GM18507 (cell line): ENCODE data around the gene FOXK2.

Experiments used
- DNase-seq: peaks from one replicate; pipeline ENCODE4 v3.0.0; 2011; ENCODE audit warnings: low read depth; ENCODE audit not compliant: insufficient read length; ENCODE audit errors: extremely low spot score
- FAIRE-seq: peaks from 2 replicates; lab custom pipeline; 2011; peaks lifted over from hg19 to GRCh38; lab: Jason Lieb, UNC

FOXK2 gene

DNA sequence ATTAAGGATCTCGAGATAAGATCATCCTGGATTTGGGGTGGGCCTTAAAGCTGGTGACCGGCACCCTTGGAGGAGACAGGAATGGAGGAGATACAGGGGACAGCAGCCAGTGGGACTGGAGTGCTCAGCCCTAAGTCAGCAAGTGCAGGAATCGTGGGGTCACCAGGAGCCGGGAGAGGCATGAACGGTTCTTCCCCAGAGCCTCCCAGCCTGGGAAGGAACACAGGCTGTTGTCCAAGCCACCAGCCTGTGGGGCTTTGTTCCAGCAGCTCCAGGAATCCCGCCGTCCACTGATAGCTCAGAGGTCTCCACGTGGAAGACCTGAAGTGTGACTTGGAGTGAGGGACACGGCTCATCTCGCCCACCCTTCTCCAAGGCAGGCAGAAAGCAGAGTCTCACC lies 131.2 kb downstream of the FOXK2 start:
- FAIRE-seq (no peak), DNase-seq (no peak)

- FAIRE-seq (no peak), DNase-seq (no peak)
Observed at GRCh38 chr17:82653651-82654528, 134.4 kb downstream of the FOXK2 start.
